NCI-H187 (cell line): ENCODE measurements around the gene MAST4.

ENCODE experiments used
- DNase-seq, 2 experiments: peaks; one replicate each; lab custom pipeline; 2025; lab: John Stamatoyannopoulos, UW

Gene MAST4

GRCh38 chr5:66874004-66874403, 277.8 kb downstream of the MAST4 start:
- no peak for DNase-seq

GRCh38 chr5:66875315-66875714, 279.1 kb downstream of the MAST4 start:
- no peak for DNase-seq

GRCh38 chr5:66876266-66876807, 280.1 kb downstream of the MAST4 start:
- no peak for DNase-seq

- DNase-seq, result no peak
Measured at GRCh38 chr5:66877843-66878242, 281.6 kb downstream of the MAST4 start.

- no peak for DNase-seq
Measured at GRCh38 chr5:66880401-66880800, 284.2 kb downstream of the MAST4 start.

GRCh38 chr5:66881480-66882161, 285.4 kb downstream of the MAST4 start:
- no peak for DNase-seq

GRCh38 chr5:66882606-66883227, 286.5 kb downstream of the MAST4 start:
- DNase-seq, result no peak

- no peak for DNase-seq
Measured at GRCh38 chr5:66884564-66885243, 288.5 kb downstream of the MAST4 start.

GRCh38 chr5:66886941-66887340, 290.7 kb downstream of the MAST4 start:
- no peak for DNase-seq

- no peak for DNase-seq
Measured at GRCh38 chr5:66888613-66889012, 292.4 kb downstream of the MAST4 start.

GRCh38 chr5:66889056-66889455, 292.9 kb downstream of the MAST4 start:
- DNase-seq, result no peak

- no peak for DNase-seq
Measured at GRCh38 chr5:66889524-66889923, 293.3 kb downstream of the MAST4 start.

GRCh38 chr5:66891184-66891925, 295.2 kb downstream of the MAST4 start:
- no peak for DNase-seq

GRCh38 chr5:66892716-66893115, 296.5 kb downstream of the MAST4 start:
- DNase-seq, result no peak

GRCh38 chr5:66894480-66895240, 298.5 kb downstream of the MAST4 start:
- DNase-seq, result no peak

GRCh38 chr5:66896171-66896570, 300.0 kb downstream of the MAST4 start:
- DNase-seq, result no peak

GRCh38 chr5:66897356-66897755, 301.2 kb downstream of the MAST4 start:
- DNase-seq, result no peak

- DNase-seq, result no peak
Measured at GRCh38 chr5:66898241-66898995, 302.2 kb downstream of the MAST4 start.

- DNase-seq, result no peak
Measured at GRCh38 chr5:66903218-66903617, 307.0 kb downstream of the MAST4 start.

- no peak for DNase-seq
Measured at GRCh38 chr5:66903709-66904108, 307.5 kb downstream of the MAST4 start.

- DNase-seq, result no peak
Measured at GRCh38 chr5:66904189-66904588, 308.0 kb downstream of the MAST4 start.
